NCI-H1092 treated with DMSO at 0.1 percent for 48 hours (cell line): Measurements from ENCODE around the gene JADE1.

Source experiments
- DNase-seq: peaks from one replicate; lab custom pipeline; 2025; lab: John Stamatoyannopoulos, UW

The JADE1 gene

DNA sequence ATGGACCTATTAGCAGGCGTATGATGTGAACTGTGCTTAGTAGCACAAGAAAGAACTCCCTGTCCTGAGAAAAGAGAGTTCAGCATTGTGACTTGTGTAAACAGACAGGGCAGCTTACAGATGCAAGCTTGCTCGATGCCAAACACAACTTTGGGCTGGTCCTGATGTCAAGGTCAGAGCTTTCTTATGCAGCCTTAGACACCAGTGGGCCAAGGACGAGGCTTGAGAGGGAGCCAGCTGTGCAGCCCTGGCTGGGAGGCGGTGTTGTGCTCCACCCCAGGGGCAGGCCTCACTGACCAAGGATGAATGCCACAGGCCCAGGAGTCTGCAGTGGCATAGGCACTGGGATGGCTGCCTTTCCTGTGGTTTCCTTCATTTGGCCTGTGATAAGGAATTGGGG lies 35.4 kb downstream of the JADE1 start:
- no peak for DNase-seq

DNA sequence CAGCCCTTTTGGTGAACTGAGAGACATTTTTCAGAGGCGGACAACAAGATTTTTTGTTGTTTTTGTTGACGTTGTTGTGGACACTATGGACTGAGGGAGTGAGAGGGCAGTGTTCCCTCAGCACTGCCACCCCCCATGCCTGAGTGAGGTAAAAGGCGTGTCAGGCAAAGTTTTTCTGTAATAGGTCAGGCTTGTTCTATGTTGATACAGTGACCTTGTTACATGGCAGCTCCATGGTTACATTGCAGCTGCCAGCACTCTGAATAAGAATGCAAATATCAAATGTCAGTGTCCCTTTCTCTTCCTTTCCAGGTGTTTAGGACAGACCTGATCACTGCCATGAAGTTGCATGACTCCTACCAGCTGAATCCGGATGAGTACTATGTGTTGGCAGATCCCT lies 36.6 kb downstream of the JADE1 start:
- DNase-seq, result peak; percentile 31

- DNase-seq, result no peak
These were observed 37.7 kb downstream of the JADE1 start for GRCh38 chr4:128847082-128847724.

GRCh38 chr4:128848461-128848860 lies 39.0 kb downstream of the JADE1 start:
- no peak for DNase-seq

GRCh38 chr4:128850252-128850651 lies 40.8 kb downstream of the JADE1 start:
- no peak for DNase-seq

DNA sequence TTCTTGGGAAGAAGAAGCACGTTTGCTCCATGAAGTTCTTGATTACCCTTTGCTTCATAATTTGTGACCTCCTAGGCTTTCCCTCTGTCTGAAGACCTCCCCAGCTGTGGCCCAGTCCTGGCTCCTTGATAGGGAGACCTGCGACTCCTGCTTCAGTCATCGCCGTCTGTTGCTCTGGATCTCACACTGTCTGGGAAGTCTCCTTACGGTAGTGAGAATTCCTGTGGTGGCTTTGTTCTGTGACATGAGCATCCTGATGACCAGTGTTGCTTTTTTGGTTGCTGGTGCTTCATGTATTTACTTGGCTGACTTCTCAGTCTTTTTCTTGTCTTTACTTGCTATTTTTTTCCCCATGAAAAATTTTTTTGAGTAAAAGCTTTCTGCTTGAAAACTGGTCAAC lies 44.2 kb downstream of the JADE1 start:
- DNase-seq, result no peak

GRCh38 chr4:128854433-128854832 lies 44.9 kb downstream of the JADE1 start:
- DNase-seq, result no peak

DNA sequence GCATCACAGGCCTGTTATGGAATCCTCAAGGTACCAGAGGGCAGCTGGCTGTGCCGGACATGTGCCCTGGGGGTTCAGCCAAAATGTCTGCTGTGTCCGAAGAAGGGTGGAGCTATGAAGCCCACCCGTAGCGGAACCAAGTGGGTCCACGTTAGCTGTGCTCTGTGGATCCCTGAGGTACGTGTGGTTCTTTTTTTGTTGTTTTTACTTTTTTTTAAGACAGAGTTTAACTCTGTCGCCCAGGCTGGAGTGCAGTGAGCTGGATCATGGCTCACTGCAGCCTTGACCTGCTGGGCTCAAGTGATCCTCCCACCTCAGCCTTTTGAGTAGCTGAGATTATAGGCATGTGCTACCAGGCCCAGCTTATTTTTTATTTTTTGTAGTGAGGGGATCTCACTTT lies 46.1 kb downstream of the JADE1 start:
- DNase-seq, result no peak

- DNase-seq, result no peak
These were observed 46.7 kb downstream of the JADE1 start for GRCh38 chr4:128856246-128856645.

DNA sequence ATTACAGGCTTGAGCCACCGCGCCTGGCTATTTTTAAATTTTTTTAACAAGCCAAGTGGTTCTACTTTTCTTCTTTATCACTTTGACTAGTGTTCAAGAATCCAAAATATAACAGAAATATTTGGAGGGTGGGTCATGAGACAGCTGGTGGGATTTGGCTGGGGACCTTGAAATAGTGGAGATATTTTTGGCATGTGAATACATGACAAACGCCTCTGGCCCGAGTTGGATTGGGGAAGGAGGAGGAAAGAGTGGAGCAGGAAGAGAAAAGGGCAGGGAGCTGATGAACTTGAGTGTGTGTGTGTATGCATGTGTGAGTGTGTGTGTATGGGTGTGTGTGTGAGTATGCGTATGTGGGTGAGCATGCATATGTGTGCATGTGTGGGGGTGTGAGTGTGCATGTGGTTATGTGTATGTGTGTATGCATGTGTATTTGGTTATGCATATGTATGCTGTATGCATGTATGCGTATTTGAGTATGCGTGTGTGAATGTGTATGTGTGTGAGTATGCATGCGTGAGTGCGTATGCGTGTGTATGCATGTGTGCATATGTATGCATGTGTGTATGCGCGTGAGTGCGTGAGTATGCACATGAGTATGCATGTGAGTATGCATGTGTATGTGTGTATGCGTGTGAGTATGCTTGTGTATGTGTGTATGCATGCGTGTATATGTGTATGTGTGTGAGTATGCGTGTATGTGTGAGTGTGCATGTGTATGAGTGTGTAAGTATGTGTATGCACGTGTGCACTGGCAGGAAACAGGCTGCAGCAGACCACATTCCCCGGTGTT lies 49.6 kb downstream of the JADE1 start:
- no peak for DNase-seq

DNA sequence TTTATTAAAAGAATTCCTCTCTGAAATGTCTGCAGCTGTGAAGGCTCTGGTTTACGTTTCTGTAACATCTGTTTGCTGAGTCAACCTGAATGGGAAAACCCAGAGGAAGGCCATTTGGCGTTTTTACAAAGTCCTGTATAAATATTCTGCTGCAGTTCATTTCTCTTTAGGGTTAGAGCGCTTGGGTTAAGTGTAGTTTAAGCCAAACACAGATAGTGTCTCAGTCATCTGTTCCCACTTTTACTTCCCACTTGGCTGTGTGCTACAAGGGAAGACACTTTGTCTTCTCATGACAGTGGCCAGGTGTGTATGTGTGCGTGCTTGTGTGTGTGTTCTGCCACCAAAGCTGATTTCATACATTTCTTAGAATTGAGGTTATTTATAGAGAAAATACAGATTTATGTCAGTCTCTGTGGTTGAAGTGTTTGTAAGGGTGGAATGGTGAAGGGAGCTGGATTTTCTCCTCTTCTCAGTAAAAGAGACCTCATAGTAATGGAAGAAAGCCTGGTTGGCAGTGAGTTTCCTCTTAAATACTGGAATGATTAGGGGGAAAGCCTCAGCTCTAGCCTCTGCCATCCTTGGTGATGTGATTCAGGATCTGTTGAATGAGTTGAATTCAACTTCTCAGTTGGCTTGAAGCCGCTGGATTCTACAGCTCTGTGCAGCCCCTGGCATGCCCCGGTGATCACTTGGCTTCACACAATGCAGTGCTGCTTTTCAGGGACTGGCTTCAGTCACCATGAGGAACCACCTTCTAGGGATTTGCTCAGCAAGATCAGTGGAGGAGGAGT lies 50.6 kb downstream of the JADE1 start:
- DNase-seq, result no peak

- no peak for DNase-seq
These were observed 52.5 kb downstream of the JADE1 start for GRCh38 chr4:128861856-128862518.

DNA sequence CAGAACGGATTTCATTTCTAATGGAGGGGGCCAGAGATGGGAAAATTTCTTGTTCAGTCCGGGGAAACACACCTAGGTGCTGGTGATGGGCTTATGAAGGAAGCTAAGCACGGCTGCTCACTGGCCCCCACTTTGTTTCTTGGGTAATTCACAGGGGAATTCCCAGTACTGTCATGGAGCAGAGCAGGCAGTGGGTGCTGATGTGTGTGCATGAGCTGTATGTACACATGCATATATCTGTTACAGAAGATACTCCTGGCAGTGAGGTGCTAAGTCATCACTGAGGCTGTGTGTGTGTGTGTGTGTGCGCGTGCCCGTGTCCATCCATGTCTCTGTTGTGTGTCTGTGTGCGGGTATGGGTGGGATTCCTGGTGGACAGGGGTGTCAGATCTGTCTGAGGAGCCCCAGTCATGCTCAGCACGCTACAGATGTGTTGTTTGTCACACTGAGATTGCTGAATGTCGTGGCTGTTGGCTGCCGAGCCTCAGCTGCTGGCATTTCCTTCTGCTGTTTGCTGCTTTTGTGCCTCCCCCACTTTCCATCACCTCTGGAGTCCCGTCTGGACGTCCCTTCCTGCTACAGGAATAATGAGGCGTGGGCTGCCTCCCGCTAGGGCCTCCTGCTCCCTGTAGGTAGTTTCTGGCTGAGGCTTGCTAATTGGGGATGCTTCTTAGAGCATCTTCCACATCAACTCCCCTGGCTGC lies 53.3 kb downstream of the JADE1 start:
- no peak for DNase-seq

DNA sequence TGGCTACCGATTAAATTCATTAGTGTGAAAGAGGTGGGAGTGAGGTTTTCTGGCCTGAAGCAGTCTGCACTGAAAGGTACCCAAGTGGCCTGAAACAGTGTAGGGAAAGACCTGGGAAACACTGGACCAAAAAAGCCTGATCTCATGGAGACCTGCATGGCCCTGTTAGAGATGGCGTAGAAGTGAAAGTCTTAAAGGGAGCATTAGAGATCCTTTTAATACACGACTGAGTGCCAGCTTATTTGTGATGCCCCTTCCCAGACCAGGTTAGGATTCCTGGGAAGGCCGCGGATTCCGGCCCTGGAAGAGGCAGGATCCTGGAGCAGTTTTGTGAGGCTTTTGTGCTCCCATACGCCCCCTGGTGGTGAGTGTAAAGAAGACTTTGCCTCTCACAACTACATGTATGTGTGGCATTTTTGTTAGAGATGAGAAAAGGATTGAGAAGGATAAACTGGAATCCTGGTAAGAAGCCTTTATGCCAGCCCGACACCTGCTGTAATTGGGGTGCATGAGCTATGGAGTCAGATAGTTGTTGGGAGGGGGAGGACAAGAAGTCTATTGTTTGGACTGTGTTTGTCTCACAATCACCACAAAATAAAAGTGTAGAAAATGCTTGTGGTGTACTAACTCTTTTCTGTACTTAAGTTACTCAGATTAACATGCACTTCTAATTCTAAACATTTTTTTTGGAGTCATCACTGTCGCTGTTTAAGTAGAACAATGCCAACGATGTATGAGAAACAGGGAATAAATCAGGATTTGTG lies 54.0 kb downstream of the JADE1 start:
- peak; percentile 39 for DNase-seq

DNA sequence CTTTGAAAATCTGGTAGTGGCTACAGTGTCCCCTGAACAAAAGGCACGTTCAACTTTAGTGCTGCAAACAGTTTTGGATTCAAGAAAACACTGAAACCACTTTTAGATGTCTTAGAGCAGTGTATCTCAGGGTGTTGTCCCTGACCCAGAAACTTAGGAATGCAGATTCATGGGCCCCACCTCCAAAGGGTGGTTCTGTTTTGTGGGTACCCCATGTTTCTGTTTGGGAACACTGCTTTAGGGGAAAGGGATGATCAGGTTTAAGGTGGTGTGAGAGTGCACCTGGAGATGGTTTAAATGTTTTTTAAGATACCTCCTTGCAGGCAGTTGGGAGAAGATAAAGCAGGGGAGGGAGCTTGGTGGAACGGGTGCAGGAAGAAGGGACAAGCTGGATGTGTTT lies 55.6 kb downstream of the JADE1 start:
- DNase-seq, result no peak

DNA sequence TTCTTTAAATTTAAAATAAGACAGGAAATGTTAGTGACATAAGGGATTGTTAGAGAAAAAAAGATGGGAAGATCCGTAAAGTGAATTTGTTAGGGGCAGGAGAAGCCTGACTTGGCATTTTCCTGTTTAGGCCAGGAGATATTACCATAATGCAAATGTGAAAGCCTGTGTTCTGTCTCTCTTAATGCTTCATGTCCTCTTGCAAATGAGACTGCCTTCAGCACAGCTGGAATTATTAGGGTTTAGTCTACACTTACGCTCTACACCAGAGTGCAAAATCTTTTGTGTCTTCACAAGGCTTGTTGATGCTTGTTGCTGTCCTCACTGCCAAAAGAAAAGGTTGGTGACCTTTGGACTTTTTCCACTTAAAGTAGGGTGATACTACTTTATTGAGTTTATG lies 56.8 kb downstream of the JADE1 start:
- no peak for DNase-seq

DNA sequence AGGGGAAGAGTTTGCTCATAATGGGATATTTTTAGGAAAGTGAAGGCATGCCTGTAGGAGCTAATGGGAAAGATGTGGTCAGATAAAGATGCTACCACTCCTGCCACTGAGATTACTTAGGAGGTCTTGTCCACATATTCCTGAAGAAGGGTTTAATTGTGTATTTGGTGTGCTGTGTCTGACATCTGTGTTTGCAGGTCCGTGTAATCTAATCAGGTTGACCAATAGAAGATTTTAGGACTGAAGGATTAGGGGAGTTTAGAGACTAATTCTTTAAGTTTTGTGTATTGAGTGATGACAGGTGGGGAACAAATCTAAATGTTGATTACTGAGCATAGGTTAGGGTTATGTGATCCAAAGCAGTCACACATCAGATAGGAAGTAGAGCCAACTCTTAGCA lies 57.2 kb downstream of the JADE1 start:
- DNase-seq, result no peak

DNA sequence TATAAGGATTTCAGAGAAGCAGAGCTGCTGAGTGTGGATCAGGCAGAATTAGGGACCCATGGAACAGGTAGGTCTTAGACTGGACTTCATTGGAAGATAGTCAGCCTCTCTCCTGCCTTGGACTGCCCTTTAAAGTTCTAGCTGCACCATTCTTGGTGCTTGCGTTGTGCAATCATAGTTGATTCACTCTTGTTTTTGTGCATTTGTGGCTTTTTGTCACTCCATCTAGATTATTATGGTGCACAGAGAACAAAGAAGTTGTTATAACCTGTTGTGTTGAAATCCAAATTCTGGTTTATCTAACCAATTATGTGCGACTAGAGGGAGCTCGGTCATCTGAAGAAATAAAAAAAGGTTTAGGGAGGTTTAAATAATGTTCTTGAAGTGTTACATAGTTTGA lies 59.3 kb downstream of the JADE1 start:
- no peak for DNase-seq

DNA sequence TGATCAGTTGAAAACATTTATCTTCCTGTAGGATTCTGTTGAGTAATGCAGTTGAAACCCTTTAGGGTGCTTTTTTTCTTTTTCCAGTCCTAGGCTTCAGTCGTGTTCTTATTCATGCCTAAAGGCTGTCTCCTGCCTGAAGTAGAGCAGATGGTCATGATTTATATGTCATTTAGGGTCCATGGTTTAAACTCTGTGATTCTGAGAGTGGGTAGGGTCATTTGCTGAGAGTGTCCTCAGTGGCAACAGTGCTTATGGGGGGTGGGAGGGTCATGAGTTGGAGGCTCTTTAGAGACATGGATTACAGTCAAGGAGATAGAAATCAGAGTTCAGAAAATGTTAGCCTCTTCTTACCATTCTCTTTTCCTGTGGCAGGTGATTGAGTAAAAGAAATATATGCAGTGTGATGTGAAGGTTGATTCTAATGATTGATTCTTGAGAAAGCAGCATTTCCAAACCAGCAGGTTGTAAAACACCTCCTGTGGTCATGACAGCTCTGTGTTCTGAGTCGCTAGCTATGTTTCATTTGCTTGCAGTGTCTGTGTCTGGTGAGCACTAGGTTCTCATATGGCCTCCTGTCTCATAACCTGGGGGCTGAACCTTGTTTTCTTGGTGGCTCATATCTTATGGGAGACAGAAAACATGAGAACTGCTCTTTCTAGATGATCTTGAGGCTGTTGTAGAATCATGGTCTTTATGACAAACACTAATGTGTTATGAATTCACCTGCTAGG lies 60.4 kb downstream of the JADE1 start:
- DNase-seq, result no peak

DNA sequence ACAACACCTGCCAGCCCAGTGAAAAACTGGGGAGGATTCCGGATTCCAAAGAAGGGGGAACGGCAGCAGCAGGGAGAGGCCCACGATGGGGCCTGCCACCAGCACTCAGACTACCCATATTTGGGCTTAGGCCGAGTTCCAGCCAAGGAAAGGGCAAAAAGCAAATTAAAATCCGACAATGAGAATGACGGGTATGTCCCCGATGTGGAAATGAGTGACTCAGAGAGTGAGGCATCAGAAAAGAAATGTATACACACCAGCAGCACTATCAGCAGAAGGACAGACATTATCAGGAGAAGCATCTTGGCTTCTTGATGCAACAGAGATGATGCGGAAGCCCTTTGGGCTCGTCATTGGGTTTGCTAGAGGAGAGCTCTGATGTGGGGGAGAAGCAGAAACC lies 62.4 kb downstream of the JADE1 start:
- no peak for DNase-seq
